MCF 10A (cell line): ENCODE measurements around the gene SDK1. TPM values are rescaled to one million over a fixed set of nuclear protein-coding genes. Genes with fewer than 3 reads are reported as not detected.

Experiments
- Bru-seq: library from RNA; stranded (reverse); fragments of 400-500 nt; gene quantifications from one replicate; lab custom pipeline; 2021; lab: Mats Ljungman, UMichigan
- BruChase-seq, 2 experiments: library from RNA; stranded (reverse); fragments of 400-500 nt; gene quantifications; one replicate each; lab custom pipeline; 2021; lab: Mats Ljungman, UMichigan
- BruUV-seq: library from RNA; stranded (reverse); fragments of 400-500 nt; replicated peaks from 2 replicates; lab custom pipeline; 2021; lab: Mats Ljungman, UMichigan
- CTCF ChIA-PET: fragments of 300-600 bp; sonication (Branson Sonifier 250); formaldehyde crosslinking; extraction: SDS; loops from one replicate; lab custom pipeline; 2021; ENCODE audit warnings: antibody characterized with exemption, inconsistent platforms; lab: Yijun Ruan, JAX
- POLR2A ChIA-PET: fragments of 300-600, 350-650 bp; sonication (Branson Sonifier 250); formaldehyde crosslinking; extraction: SDS; loops from one replicate; lab custom pipeline; 2020; ENCODE audit warnings: antibody characterized with exemption, inconsistent platforms; lab: Yijun Ruan, JAX
- DNase-seq: peaks from one replicate; pipeline ENCODE4 v3.0.0-alpha.2; 2018; ENCODE audit not compliant: unreplicated experiment
- H3K27ac Mint-ChIP-seq: one replicate; pipeline ENCODE4 v1.8.0; 2022; ENCODE audit warnings: mild to moderate bottlenecking, low read depth, mixed read lengths; ENCODE audit not compliant: unreplicated experiment
- H3K27me3 Mint-ChIP-seq: one replicate; pipeline ENCODE4 v1.8.0; 2022; ENCODE audit warnings: mixed read lengths; ENCODE audit not compliant: insufficient read depth, unreplicated experiment
- H3K36me3 Mint-ChIP-seq: one replicate; pipeline ENCODE4 v1.8.0; 2022; ENCODE audit warnings: mild to moderate bottlenecking, moderate library complexity, mixed read lengths; ENCODE audit not compliant: insufficient read depth, unreplicated experiment
- H3K4me1 Mint-ChIP-seq: one replicate; pipeline ENCODE4 v1.8.0; 2022; ENCODE audit warnings: mixed read lengths; ENCODE audit not compliant: insufficient read depth, unreplicated experiment
- H3K4me3 Mint-ChIP-seq: one replicate; pipeline ENCODE4 v1.8.0; 2022; ENCODE audit warnings: mild to moderate bottlenecking, moderate library complexity, mixed read lengths; ENCODE audit not compliant: unreplicated experiment
- H3K9me3 Mint-ChIP-seq: one replicate; pipeline ENCODE4 v1.8.0; 2022; ENCODE audit warnings: mixed read lengths; ENCODE audit not compliant: unreplicated experiment
- intact Hi-C: fragments of 100-400 bp; cut with micrococcal nuclease; formaldehyde crosslinking; loops from 2 replicates; pipeline ENCODE4 v1.14.1; 2022
- long read RNA-seq: library from polyadenylated mRNA; stranded (forward); transcript quantifications from one replicate; pipeline ENCODE4 v2.0.0, GENCODE V29; 2022
- total RNA-seq: library from RNA; stranded (reverse); gene quantifications from 2 replicates; pipeline ENCODE4 v1.2.3, GENCODE V29; 2022
- TF ChIP-seq, protein P1 (sequence below): fragments of 200-600 bp; IDR thresholded peaks from one replicate; pipeline ENCODE4 v1.8.0; 2022; ENCODE audit warnings: antibody characterized with exemption, mild to moderate bottlenecking; ENCODE audit not compliant: unreplicated experiment

The SDK1 gene, protein sequence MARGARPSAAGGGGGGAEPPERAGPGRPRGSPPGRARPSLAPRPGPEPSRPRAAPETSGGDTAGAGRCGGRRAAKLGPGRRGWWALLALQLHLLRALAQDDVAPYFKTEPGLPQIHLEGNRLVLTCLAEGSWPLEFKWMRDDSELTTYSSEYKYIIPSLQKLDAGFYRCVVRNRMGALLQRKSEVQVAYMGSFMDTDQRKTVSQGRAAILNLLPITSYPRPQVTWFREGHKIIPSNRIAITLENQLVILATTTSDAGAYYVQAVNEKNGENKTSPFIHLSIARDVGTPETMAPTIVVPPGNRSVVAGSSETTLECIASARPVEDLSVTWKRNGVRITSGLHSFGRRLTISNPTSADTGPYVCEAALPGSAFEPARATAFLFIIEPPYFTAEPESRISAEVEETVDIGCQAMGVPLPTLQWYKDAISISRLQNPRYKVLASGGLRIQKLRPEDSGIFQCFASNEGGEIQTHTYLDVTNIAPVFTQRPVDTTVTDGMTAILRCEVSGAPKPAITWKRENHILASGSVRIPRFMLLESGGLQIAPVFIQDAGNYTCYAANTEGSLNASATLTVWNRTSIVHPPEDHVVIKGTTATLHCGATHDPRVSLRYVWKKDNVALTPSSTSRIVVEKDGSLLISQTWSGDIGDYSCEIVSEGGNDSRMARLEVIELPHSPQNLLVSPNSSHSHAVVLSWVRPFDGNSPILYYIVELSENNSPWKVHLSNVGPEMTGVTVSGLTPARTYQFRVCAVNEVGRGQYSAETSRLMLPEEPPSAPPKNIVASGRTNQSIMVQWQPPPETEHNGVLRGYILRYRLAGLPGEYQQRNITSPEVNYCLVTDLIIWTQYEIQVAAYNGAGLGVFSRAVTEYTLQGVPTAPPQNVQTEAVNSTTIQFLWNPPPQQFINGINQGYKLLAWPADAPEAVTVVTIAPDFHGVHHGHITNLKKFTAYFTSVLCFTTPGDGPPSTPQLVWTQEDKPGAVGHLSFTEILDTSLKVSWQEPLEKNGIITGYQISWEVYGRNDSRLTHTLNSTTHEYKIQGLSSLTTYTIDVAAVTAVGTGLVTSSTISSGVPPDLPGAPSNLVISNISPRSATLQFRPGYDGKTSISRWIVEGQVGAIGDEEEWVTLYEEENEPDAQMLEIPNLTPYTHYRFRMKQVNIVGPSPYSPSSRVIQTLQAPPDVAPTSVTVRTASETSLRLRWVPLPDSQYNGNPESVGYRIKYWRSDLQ (N-terminal part only)
- total RNA-seq (1.5 and 3.3 TPM in 2 replicates), Bru-seq, nascent RNA (percentile 32 among the genes with signal in this experiment), BruChase-seq, experiment 1, labeled RNA remaining after a 6-hour chase (percentile 23 among the genes with signal in this experiment), BruChase-seq, experiment 2, labeled RNA remaining after a 2-hour chase (percentile 31 among the genes with signal in this experiment)
- long read RNA-seq, partial matches to known transcripts, result 1 of 2 reads
- long read RNA-seq, other reads (novel, unspliced or antisense), result 1 of 2 reads

DNA sequence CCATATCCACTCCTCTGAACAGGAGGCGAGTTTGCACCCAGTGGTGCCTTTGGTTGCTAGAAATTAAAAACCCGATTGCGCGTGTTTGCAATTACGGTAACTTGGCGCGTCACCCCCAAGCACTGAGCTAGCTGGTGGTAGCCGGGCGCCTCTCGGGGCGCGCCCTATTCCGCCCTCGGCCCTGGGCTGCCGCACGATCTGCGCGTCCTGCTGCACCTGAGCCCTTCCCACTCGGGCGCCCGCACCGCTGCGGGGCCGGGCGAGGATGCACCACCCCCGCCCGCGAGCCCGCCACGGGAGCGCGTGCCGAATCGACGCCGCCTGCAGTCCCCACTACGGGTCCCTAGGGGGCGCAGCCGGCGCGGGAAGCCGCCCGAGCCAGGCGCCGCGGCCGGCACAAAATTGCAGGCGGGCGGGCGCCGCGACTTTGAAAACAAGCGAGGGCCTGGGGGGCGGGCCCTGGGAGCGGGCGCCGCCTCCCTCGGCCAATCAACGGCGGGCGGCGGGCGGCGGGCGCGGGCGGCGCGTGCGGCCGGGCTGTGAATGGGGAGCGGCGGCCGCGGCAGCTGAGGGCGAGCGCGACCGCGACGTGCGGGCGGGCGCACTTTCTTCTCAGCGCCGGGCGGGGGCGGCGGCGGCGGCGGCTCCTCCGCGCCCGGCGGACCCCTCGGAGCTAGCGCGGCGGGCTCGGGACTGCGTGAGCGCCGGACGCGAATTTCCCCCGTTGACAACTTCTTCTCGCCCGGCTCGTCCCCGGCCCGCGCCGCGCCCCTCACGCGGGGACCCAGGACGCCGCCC, at the start of gene SDK1:
Gene SDK1, plus strand, starts transcription at position 602 of the 798 bp plus-strand sequence. CDS start 335 bp downstream, outside the sequence.
- no peaks in the 10 kb centered on the region for H3K4me1 Mint-ChIP-seq
- no peak within 1 kb of the TSS for H3K27ac Mint-ChIP-seq
- TF ChIP-seq, protein P1, sequence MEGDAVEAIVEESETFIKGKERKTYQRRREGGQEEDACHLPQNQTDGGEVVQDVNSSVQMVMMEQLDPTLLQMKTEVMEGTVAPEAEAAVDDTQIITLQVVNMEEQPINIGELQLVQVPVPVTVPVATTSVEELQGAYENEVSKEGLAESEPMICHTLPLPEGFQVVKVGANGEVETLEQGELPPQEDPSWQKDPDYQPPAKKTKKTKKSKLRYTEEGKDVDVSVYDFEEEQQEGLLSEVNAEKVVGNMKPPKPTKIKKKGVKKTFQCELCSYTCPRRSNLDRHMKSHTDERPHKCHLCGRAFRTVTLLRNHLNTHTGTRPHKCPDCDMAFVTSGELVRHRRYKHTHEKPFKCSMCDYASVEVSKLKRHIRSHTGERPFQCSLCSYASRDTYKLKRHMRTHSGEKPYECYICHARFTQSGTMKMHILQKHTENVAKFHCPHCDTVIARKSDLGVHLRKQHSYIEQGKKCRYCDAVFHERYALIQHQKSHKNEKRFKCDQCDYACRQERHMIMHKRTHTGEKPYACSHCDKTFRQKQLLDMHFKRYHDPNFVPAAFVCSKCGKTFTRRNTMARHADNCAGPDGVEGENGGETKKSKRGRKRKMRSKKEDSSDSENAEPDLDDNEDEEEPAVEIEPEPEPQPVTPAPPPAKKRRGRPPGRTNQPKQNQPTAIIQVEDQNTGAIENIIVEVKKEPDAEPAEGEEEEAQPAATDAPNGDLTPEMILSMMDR, result peak; percentile 83
- ChIA-PET CTCF (interaction anchor here (0.6 kb wide), 1 partner anchor 8 kb away, joined by 4 read pairs; no protein-coding TSS in a partner anchor), POLR2A (no interaction called here)
- H3K36me3 Mint-ChIP-seq, result no peaks in the 10 kb centered on the region
- DNase-seq, result peak; percentile 67
- no TSS peak for BruUV-seq
- peaks cover 9% of the 10 kb centered on the region for H3K27me3 Mint-ChIP-seq
- intact Hi-C loops, result loop anchor here (2.0 kb wide), 3 partner anchors 372 to 596 kb away; no protein-coding TSS in a partner anchor
- H3K4me3 Mint-ChIP-seq, result peak within 1 kb of the TSS; percentile 53
- no peaks in the 10 kb centered on the region for H3K9me3 Mint-ChIP-seq

DNA sequence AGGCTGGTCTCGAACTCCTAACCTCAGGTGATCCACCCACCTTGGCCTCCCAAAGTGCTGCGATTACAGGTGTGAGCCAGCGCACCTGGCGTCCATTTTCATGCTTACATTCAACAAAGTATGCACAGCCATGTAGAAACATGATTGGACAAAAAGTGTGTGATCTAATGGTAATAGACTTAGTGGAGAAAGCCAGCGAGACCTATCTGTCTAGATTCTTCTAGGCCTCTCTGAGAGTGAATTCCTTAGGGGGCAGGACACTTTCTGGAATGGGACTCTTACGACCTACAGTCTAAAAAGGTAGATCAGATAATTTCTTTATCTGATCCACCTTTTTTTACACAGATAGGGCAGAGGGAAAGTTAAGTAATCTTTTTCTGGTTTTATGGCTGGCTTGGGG, 46.3 kb upstream of the SDK1 start:
- no peak for DNase-seq
- intact Hi-C loops, result no loop called here
- no peaks in the 10 kb centered on the region for H3K27me3 Mint-ChIP-seq
- CTCF ChIA-PET, result no interaction called here
- H3K9me3 Mint-ChIP-seq, result no peaks in the 10 kb centered on the region
- BruUV-seq, result no TSS peak
- TF ChIP-seq, protein P1, result no peak
- no peaks in the 10 kb centered on the region for H3K36me3 Mint-ChIP-seq
- H3K4me3 Mint-ChIP-seq, result no peak overlapping the region
- H3K4me1 Mint-ChIP-seq, result peaks cover 5% of the 10 kb centered on the region
- POLR2A ChIA-PET, result interaction anchor here (0.7 kb wide), 1 partner anchor 164 kb away, joined by 3 read pairs; no protein-coding TSS in a partner anchor
- no peak overlapping the region for H3K27ac Mint-ChIP-seq

DNA sequence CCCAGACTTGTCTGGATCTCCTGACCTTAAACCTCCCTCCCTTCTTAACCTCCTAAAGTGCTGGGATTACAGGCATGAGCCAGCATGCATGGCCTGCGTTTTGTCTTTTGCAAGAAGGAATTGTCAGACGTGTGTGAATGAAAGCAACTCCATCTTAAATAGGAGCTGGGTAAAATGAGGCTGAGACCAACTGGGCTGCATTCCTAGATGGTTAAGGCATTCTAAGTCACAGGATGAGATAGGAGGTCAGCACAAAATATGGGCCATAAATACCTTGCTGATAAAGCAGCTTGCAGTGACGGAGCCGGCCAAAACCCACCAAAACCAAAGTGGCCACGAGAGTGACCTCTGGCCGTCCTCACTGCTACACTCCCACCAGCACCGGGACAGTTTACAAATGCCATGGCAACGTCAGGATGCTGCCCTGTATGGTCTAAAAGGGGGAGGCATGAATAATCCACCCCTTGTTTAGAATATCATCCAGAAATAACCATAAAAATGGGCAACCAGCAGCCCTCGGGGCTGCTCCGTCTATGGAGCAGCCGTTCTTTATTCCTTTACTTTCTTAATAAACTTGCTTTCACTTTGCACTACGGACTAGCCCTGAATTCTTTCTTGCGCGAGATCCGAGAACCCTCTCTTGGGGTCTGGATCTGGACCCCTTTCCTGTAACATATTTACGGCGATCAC, 41.2 kb upstream of the SDK1 start:
- H3K4me1 Mint-ChIP-seq, result no peaks in the 10 kb centered on the region
- no peaks in the 10 kb centered on the region for H3K36me3 Mint-ChIP-seq
- ChIA-PET POLR2A (interaction anchor here (1.8 kb wide), 1 partner anchor 8 kb away, joined by 8 read pairs; no protein-coding TSS in a partner anchor), CTCF (interaction anchor here (0.7 kb wide), 1 partner anchor 662 kb away, joined by 3 read pairs; no protein-coding TSS in a partner anchor)
- no peak overlapping the region for H3K4me3 Mint-ChIP-seq
- BruUV-seq, result no TSS peak
- peaks cover 26% of the 10 kb centered on the region for H3K27me3 Mint-ChIP-seq
- TF ChIP-seq, protein P1, result no peak
- H3K9me3 Mint-ChIP-seq, result no peaks in the 10 kb centered on the region
- H3K27ac Mint-ChIP-seq, result no peak overlapping the region
- intact Hi-C loops, result no loop called here
- no peak for DNase-seq
